ENCODE data around the gene PRKRA. TPM values are rescaled to one million over a fixed set of nuclear protein-coding genes. Genes with fewer than 3 reads are reported as not detected.

PRKRA gene
- total RNA-seq, 4 donors from 2014 or later = 91.0 to 125 (median 117) TPM

- H3K4me1 ChIP-seq = peaks cover 26 to 27% of the 10 kb centered on the region in 2 donors
- intact Hi-C loops (cut with DNase I; ENCODE audit: low total_unique reads) (no loop called here), in situ Hi-C loops (cut with MboI; ENCODE audit: low sequenced_read_pairs in 4 of 4) (no loop called here)
- H3K9me3 ChIP-seq = no peaks in the 10 kb centered on the region
- DNase-seq (no peak), ATAC-seq (no peak)
- peak overlapping the region in 3 of 4 donors; percentile 69 to 97 (median 89) for H3K4me3 ChIP-seq
- no peaks in the 10 kb centered on the region for H3K27me3 ChIP-seq
- H3K36me3 ChIP-seq = peaks cover 0 to 16% of the 10 kb centered on the region in 2 donors
- H3K27ac ChIP-seq = peak overlapping the region; percentile 88 to 100 (median 98)
- TF ChIP-seq CTCF (IDR thresholded peaks at IDR 0.05 in 4 of 5, conservative IDR thresholded peaks at IDR 0.05 in 1 of 5) (no peak), POLR2A (IDR thresholded peaks at IDR 0.05) (no peak)
Observed at GRCh38 chr2:178452334-178452733, 1.4 kb upstream of the PRKRA start.

GRCh38 chr2:178450524-178450773 is 526 bp downstream of the PRKRA start:
- peak overlapping the region; percentile 88 to 100 (median 98) for H3K27ac ChIP-seq
- in situ Hi-C loops (cut with MboI; ENCODE audit: low sequenced_read_pairs in 4 of 4) = no loop called here
- no peak for TF ChIP-seq POLR2A (IDR thresholded peaks at IDR 0.05)
- peak in 1 of 5 experiments; percentile 6 for TF ChIP-seq CTCF (IDR thresholded peaks at IDR 0.05 in 4 of 5, conservative IDR thresholded peaks at IDR 0.05 in 1 of 5)
- DNase-seq (peak; percentile 47 to 76), ATAC-seq (peak in 1 of 2 donors; percentile 48)
- no peaks in the 10 kb centered on the region for H3K27me3 ChIP-seq
- peak overlapping the region; percentile 69 to 97 (median 90) for H3K4me3 ChIP-seq
- intact Hi-C loops (cut with DNase I; ENCODE audit: low total_unique reads) = loop anchor here (2.0 kb wide), 1 partner anchor 36 kb away; no protein-coding TSS in a partner anchor
- no peaks in the 10 kb centered on the region for H3K9me3 ChIP-seq
- peaks cover 0 to 32% of the 10 kb centered on the region in 2 donors for H3K36me3 ChIP-seq
- peaks cover 26 to 27% of the 10 kb centered on the region in 2 donors for H3K4me1 ChIP-seq

GRCh38 chr2:178449700-178450523 is 1.1 kb downstream of the PRKRA start:
- no peak for TF ChIP-seq POLR2A (IDR thresholded peaks at IDR 0.05)
- TF ChIP-seq CTCF (IDR thresholded peaks at IDR 0.05 in 4 of 5, conservative IDR thresholded peaks at IDR 0.05 in 1 of 5) = no peak
- intact Hi-C loops (cut with DNase I; ENCODE audit: low total_unique reads) (loop anchor here (2.0 kb wide), 1 partner anchor 35 kb away; no protein-coding TSS in a partner anchor), in situ Hi-C loops (cut with MboI; ENCODE audit: low sequenced_read_pairs in 4 of 4) (no loop called here)
- Histone ChIP-seq H3K4me3 (peak overlapping the region; percentile 69 to 97 (median 90)), H3K27ac (peak overlapping the region; percentile 88 to 100 (median 98)), H3K27me3 (no peaks in the 10 kb centered on the region), H3K36me3 (peaks cover 0 to 37% of the 10 kb centered on the region in 2 donors), H3K4me1 (peaks cover 26 to 27% of the 10 kb centered on the region in 2 donors), H3K9me3 (no peaks in the 10 kb centered on the region)
- DNase-seq (no peak), ATAC-seq (peak in 1 of 2 donors; percentile 1)

DNA sequence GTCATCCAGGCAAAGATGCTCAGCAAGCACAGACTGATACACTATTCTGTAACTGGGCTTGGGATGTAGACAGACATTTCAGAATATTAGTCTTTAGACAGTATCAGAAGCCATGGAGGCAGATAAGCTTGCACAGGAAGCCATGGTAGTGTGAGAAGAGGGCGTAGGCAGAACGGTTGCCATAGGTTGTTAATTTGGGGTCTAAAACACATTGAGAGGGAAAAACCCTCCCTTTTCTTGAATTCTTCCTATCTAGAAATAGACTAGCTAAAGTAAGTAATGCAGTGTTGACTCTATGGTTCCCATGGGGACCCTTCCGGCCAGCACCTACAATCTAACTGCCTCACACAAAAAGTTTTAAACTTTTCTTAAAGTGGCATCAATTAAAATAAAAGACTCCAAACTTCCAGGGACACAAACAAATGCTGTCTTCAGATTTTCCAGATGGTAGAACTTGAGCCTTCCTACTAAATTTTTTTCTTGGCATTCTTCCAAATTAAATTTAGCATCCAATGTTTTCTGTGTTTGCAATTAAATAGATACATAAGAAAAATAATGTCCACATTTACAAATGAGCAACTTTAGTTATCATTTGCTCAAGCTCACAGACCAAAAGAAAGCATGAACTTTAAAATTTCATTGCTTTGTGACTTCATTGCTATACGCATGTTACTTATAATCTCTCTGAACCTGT is 1.9 kb downstream of the PRKRA start:
- Histone ChIP-seq H3K27ac (peak overlapping the region; percentile 88 to 100 (median 98)), H3K9me3 (no peaks in the 10 kb centered on the region), H3K36me3 (peaks cover 0 to 45% of the 10 kb centered on the region in 2 donors), H3K4me1 (peaks cover 26 to 27% of the 10 kb centered on the region in 2 donors), H3K4me3 (peak overlapping the region in 3 of 4 donors; percentile 69 to 97 (median 89)), H3K27me3 (no peaks in the 10 kb centered on the region)
- DNase-seq = no peak
- no peak for ATAC-seq
- no peak for TF ChIP-seq CTCF (IDR thresholded peaks at IDR 0.05 in 4 of 5, conservative IDR thresholded peaks at IDR 0.05 in 1 of 5)
- no peak for TF ChIP-seq POLR2A (IDR thresholded peaks at IDR 0.05)
- intact Hi-C loops (cut with DNase I; ENCODE audit: low total_unique reads) (loop anchor here (1.0 kb wide), 1 partner anchor 258 kb away; no protein-coding TSS in a partner anchor), in situ Hi-C loops (cut with MboI; ENCODE audit: low sequenced_read_pairs in 4 of 4) (no loop called here)
